Measurements from ENCODE around the gene RAPGEF4.
"Not testable (repeated sequence)": the region's sequence is repeated elsewhere in the genome, so short reads cannot be mapped to it uniquely, and the experiment has no call there.

The RAPGEF4 gene

GRCh38 chr2:172772633-172773032 lies 37.0 kb downstream of the RAPGEF4 start:
- Histone ChIP-seq H3K27me3 (ENCODE audit: insufficient read depth, low read length) (no peaks in the 10 kb centered on the region), H3K36me3 (ENCODE audit: insufficient read depth, low read length) (no peaks in the 10 kb centered on the region), H3K79me2 (ENCODE audit: control insufficient read depth, insufficient read depth, low read length, unreplicated experiment) (no peaks in the 10 kb centered on the region), H2AFZ (ENCODE audit: low read length, unreplicated experiment) (no peak overlapping the region), H3K4me1 (ENCODE audit: control insufficient read depth, insufficient read depth, low read length, unreplicated experiment) (no peaks in the 10 kb centered on the region), H3K27ac (ENCODE audit: low read depth, low read length) (no peak overlapping the region), H3K4me3 (ENCODE audit: low read depth, low read length) (no peak overlapping the region)

GRCh38 chr2:172774302-172774701 lies 38.7 kb downstream of the RAPGEF4 start:
- Histone ChIP-seq H3K4me3 (ENCODE audit: low read depth, low read length) (no peak overlapping the region), H3K27me3 (ENCODE audit: insufficient read depth, low read length) (no peaks in the 10 kb centered on the region), H3K27ac (ENCODE audit: low read depth, low read length) (no peak overlapping the region), H3K4me1 (ENCODE audit: control insufficient read depth, insufficient read depth, low read length, unreplicated experiment) (no peaks in the 10 kb centered on the region), H3K36me3 (ENCODE audit: insufficient read depth, low read length) (no peaks in the 10 kb centered on the region), H2AFZ (ENCODE audit: low read length, unreplicated experiment) (no peak overlapping the region), H3K79me2 (ENCODE audit: control insufficient read depth, insufficient read depth, low read length, unreplicated experiment) (no peaks in the 10 kb centered on the region)

GRCh38 chr2:172775319-172775718 lies 39.7 kb downstream of the RAPGEF4 start:
- H2AFZ ChIP-seq (ENCODE audit: low read length, unreplicated experiment): no peak overlapping the region
- H3K36me3 ChIP-seq (ENCODE audit: insufficient read depth, low read length): no peaks in the 10 kb centered on the region
- H3K27ac ChIP-seq (ENCODE audit: low read depth, low read length): no peak overlapping the region
- no peaks in the 10 kb centered on the region for H3K79me2 ChIP-seq (ENCODE audit: control insufficient read depth, insufficient read depth, low read length, unreplicated experiment)
- no peak overlapping the region for H3K4me3 ChIP-seq (ENCODE audit: low read depth, low read length)
- no peaks in the 10 kb centered on the region for H3K4me1 ChIP-seq (ENCODE audit: control insufficient read depth, insufficient read depth, low read length, unreplicated experiment)
- no peaks in the 10 kb centered on the region for H3K27me3 ChIP-seq (ENCODE audit: insufficient read depth, low read length)

DNA sequence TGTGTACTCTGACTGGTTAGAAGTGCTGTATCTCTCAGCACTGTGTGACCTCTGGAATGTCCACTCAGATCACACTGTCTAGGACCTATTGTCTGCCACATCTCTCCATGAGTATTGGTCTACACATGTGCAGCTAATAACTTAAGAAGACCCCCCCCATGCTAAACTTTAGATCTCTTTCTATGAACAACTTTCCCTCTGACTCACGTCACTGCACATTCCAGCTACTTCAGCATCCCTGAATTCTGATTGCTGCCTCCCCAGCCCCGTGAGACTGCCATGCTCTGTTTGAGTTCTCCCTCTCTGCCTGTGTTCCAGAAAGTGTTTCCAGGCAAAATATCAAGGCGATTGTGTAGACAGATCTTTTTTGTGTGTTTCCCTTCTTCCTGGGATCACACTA lies 41.8 kb downstream of the RAPGEF4 start:
- H3K4me3 ChIP-seq (ENCODE audit: low read depth, low read length): no peak overlapping the region
- H3K27ac ChIP-seq (ENCODE audit: low read depth, low read length): no peak overlapping the region
- H2AFZ ChIP-seq (ENCODE audit: low read length, unreplicated experiment): no peak overlapping the region
- peaks cover 5% of the 10 kb centered on the region for H3K4me1 ChIP-seq (ENCODE audit: control insufficient read depth, insufficient read depth, low read length, unreplicated experiment)
- no peaks in the 10 kb centered on the region for H3K27me3 ChIP-seq (ENCODE audit: insufficient read depth, low read length)
- no peaks in the 10 kb centered on the region for H3K36me3 ChIP-seq (ENCODE audit: insufficient read depth, low read length)
- no peaks in the 10 kb centered on the region for H3K79me2 ChIP-seq (ENCODE audit: control insufficient read depth, insufficient read depth, low read length, unreplicated experiment)

DNA sequence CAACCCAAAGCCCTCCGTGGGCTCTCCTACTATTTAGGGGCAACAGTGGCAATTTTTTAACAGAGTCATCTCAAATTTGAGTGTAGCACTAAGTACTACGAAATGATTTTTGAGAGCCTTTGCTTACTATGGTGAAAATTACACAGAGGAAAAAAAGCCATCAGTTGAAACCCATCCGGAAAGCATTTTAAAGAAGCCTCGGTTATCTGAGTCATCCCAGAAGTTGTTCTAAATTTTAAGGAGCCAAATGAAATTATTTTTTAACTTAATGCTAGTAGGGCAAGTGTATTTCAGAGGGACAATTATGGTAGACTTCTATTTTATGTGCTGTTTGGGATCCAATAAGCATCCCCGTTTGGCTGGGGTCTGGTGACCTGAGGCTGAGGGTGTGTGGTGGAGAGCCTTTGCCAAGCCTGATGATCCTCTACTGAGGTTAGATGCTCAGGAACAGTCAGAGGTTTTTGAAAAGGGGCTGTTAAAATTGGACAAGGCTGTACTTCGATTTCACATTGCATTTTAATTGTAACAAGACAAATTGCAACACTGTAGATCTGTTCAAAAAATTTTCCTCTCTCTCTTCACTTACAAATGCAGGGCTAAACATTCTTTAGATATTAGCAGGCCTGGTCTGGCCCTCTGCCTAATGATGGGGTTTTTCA lies 47.0 kb downstream of the RAPGEF4 start:
- peak overlapping the region; percentile 55 for H2AFZ ChIP-seq (ENCODE audit: low read length, unreplicated experiment)
- H3K27me3 ChIP-seq (ENCODE audit: insufficient read depth, low read length): no peaks in the 10 kb centered on the region
- H3K27ac ChIP-seq (ENCODE audit: low read depth, low read length): peak overlapping the region; percentile 62
- H3K79me2 ChIP-seq (ENCODE audit: control insufficient read depth, insufficient read depth, low read length, unreplicated experiment): no peaks in the 10 kb centered on the region
- H3K4me3 ChIP-seq (ENCODE audit: low read depth, low read length): peak overlapping the region; percentile 22
- no peaks in the 10 kb centered on the region for H3K36me3 ChIP-seq (ENCODE audit: insufficient read depth, low read length)
- H3K4me1 ChIP-seq (ENCODE audit: control insufficient read depth, insufficient read depth, low read length, unreplicated experiment): peaks cover 21% of the 10 kb centered on the region

GRCh38 chr2:172783165-172783898 lies 47.7 kb downstream of the RAPGEF4 start:
- Histone ChIP-seq H2AFZ (ENCODE audit: low read length, unreplicated experiment) (peak overlapping the region; percentile 9), H3K27ac (ENCODE audit: low read depth, low read length) (peak overlapping the region; percentile 62; the same call in 1 of the 2 replicates), H3K36me3 (ENCODE audit: insufficient read depth, low read length) (no peaks in the 10 kb centered on the region), H3K4me1 (ENCODE audit: control insufficient read depth, insufficient read depth, low read length, unreplicated experiment) (peaks cover 21% of the 10 kb centered on the region), H3K79me2 (ENCODE audit: control insufficient read depth, insufficient read depth, low read length, unreplicated experiment) (no peaks in the 10 kb centered on the region), H3K27me3 (ENCODE audit: insufficient read depth, low read length) (no peaks in the 10 kb centered on the region), H3K4me3 (ENCODE audit: low read depth, low read length) (peak overlapping the region; percentile 22)

DNA sequence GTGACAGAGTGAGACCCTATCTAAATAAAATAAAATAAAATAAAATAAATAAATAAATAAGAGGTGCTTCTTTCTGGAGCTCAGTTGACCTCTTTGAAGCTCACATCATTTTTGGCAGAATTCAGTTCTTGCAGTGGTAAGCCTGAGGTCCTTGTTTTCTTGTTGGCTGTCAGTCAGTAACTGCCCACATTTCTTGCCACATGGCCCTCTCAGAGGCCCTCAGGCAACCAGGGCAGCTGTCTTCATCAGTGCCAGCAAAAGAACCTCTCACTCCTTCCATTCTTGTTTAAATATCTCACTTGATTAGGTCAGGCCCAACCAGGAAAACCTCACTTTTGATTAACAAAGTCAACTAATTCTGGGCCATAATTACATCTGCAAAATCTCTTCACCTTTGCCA lies 53.2 kb downstream of the RAPGEF4 start:
- no peaks in the 10 kb centered on the region for H3K27me3 ChIP-seq (ENCODE audit: insufficient read depth, low read length)

GRCh38 chr2:172790404-172790803 lies 54.8 kb downstream of the RAPGEF4 start:
- H2AFZ ChIP-seq (ENCODE audit: low read length, unreplicated experiment): no peak overlapping the region
- no peak overlapping the region for H3K27ac ChIP-seq (ENCODE audit: low read depth, low read length)

More for the DNA sequence above, 53.2 kb downstream of the RAPGEF4 start:
- peaks cover 1% of the 10 kb centered on the region for H3K4me1 ChIP-seq (ENCODE audit: control insufficient read depth, insufficient read depth, low read length, unreplicated experiment)
- no peaks in the 10 kb centered on the region for H3K79me2 ChIP-seq (ENCODE audit: control insufficient read depth, insufficient read depth, low read length, unreplicated experiment)
- H2AFZ ChIP-seq (ENCODE audit: low read length, unreplicated experiment): no peak overlapping the region
- no peaks in the 10 kb centered on the region for H3K36me3 ChIP-seq (ENCODE audit: insufficient read depth, low read length)
- H3K27ac ChIP-seq (ENCODE audit: low read depth, low read length): no peak overlapping the region
- no peak overlapping the region for H3K4me3 ChIP-seq (ENCODE audit: low read depth, low read length)

GRCh38 chr2:172791953-172792352 lies 56.3 kb downstream of the RAPGEF4 start:
- no peak overlapping the region for H2AFZ ChIP-seq (ENCODE audit: low read length, unreplicated experiment)
- H3K36me3 ChIP-seq (ENCODE audit: insufficient read depth, low read length): no peaks in the 10 kb centered on the region
- no peaks in the 10 kb centered on the region for H3K4me1 ChIP-seq (ENCODE audit: control insufficient read depth, insufficient read depth, low read length, unreplicated experiment)
- no peak overlapping the region for H3K27ac ChIP-seq (ENCODE audit: low read depth, low read length)
- H3K4me3 ChIP-seq (ENCODE audit: low read depth, low read length): no peak overlapping the region
- H3K27me3 ChIP-seq (ENCODE audit: insufficient read depth, low read length): no peaks in the 10 kb centered on the region
- H3K79me2 ChIP-seq (ENCODE audit: control insufficient read depth, insufficient read depth, low read length, unreplicated experiment): no peaks in the 10 kb centered on the region

More at GRCh38 chr2:172790404-172790803, 54.8 kb downstream of the RAPGEF4 start:
- Histone ChIP-seq H3K4me1 (ENCODE audit: control insufficient read depth, insufficient read depth, low read length, unreplicated experiment) (no peaks in the 10 kb centered on the region), H3K27me3 (ENCODE audit: insufficient read depth, low read length) (no peaks in the 10 kb centered on the region), H3K79me2 (ENCODE audit: control insufficient read depth, insufficient read depth, low read length, unreplicated experiment) (no peaks in the 10 kb centered on the region), H3K36me3 (ENCODE audit: insufficient read depth, low read length) (no peaks in the 10 kb centered on the region), H3K4me3 (ENCODE audit: low read depth, low read length) (no peak overlapping the region)

DNA sequence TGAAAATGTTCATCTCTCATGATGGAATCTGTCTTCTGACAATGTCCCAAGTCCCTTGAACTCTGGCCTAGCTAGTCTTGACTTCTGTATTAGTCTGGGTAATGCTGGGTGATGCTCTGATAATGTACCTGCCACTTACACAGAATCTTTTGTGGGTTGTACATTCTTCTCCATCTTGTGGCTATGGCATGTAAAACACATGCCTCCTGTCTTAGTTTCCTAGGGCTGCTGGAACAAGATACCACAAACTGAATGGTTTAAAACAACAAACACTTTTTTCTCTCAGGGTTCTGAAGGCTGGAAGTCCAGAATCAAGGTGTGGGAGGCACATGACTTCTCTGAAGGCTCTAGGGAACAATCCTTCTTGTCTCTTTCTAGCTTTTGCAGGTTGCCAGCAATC lies 57.1 kb downstream of the RAPGEF4 start:
- no peak overlapping the region for H3K27ac ChIP-seq (ENCODE audit: low read depth, low read length)
- H3K4me1 ChIP-seq (ENCODE audit: control insufficient read depth, insufficient read depth, low read length, unreplicated experiment): no peaks in the 10 kb centered on the region
- H3K79me2 ChIP-seq (ENCODE audit: control insufficient read depth, insufficient read depth, low read length, unreplicated experiment): no peaks in the 10 kb centered on the region
- H3K4me3 ChIP-seq (ENCODE audit: low read depth, low read length): no peak overlapping the region
- no peak overlapping the region for H2AFZ ChIP-seq (ENCODE audit: low read length, unreplicated experiment)
- no peaks in the 10 kb centered on the region for H3K27me3 ChIP-seq (ENCODE audit: insufficient read depth, low read length)
- H3K36me3 ChIP-seq (ENCODE audit: insufficient read depth, low read length): no peaks in the 10 kb centered on the region

- H2AFZ ChIP-seq (ENCODE audit: low read length, unreplicated experiment); H3K27ac ChIP-seq (ENCODE audit: low read depth, low read length); H3K27me3 ChIP-seq (ENCODE audit: insufficient read depth, low read length); H3K4me3 ChIP-seq (ENCODE audit: low read depth, low read length); H3K4me1 ChIP-seq (ENCODE audit: control insufficient read depth, insufficient read depth, low read length, unreplicated experiment); H3K36me3 ChIP-seq (ENCODE audit: insufficient read depth, low read length); H3K79me2 ChIP-seq (ENCODE audit: control insufficient read depth, insufficient read depth, low read length, unreplicated experiment): not testable (repeated sequence)
Observed at GRCh38 chr2:172803308-172803707, 67.7 kb downstream of the RAPGEF4 start.
